Hippocampal formation (tissue), 2 donors: Measurements from ENCODE around the gene OTULIN.

Experiments
- DNase-seq, 2 donors: peaks; one replicate each; lab custom pipeline; 2025; lab: John Stamatoyannopoulos, UW

The OTULIN gene

GRCh38 chr5:14698495-14698894, 34.0 kb downstream of the OTULIN start:
- DNase-seq, result no peak

- no peak for DNase-seq
These were observed 34.6 kb downstream of the OTULIN start for GRCh38 chr5:14699159-14699558.

DNA sequence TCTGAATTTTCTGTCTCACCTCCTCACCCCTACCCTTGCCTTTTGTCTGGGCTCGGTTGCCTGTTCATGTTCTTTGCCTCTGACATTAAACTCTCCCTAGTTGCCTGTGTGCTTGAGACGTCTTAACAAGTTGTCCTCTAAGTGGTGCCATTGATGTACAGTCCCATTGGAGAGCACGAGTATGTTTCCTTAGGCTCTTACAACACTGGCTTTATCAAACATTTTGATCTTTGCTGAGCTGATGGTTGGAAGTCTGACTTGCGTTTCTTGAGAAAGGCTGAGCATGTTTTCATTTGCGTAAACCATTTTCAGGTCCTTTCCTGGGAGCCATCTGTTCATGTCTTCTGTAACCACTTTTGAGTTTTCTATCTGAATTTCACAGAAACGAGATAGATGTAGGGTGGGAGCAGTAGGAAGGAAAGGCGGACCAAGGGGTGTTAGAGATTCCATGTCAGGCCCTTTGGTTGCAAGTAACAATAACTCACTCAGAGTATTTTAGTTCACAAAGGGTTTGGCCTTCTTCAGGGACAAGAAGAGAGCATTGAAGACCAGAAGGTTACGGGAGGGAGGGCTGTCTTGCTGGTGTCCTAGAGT, 35.4 kb downstream of the OTULIN start:
- DNase-seq, result no peak

- DNase-seq, result no peak
These were observed 36.2 kb downstream of the OTULIN start for GRCh38 chr5:14700478-14701436.

- no peak for DNase-seq
These were observed 37.0 kb downstream of the OTULIN start for GRCh38 chr5:14701556-14701955.

- no peak for DNase-seq
These were observed 37.8 kb downstream of the OTULIN start for GRCh38 chr5:14702238-14702839.

DNA sequence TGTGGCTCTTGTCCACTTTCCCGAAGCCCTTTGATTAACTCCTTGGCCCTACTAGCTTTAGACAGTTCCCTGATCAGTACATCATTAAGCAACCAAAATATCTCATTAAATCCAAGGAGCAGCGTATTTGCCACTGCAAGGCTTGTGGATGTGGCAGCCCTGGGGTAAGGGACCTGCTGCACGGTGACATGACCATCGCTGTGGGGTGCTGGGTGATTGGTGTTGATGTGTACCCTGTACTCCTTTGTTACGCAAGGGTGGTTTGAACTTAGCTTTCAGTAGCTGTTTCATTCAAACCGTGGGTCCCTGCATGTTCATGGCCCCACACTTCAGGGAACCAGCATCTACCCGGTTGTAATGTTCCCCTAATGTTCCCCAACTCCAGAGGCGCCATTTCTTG, 41.0 kb downstream of the OTULIN start:
- no peak for DNase-seq

DNA sequence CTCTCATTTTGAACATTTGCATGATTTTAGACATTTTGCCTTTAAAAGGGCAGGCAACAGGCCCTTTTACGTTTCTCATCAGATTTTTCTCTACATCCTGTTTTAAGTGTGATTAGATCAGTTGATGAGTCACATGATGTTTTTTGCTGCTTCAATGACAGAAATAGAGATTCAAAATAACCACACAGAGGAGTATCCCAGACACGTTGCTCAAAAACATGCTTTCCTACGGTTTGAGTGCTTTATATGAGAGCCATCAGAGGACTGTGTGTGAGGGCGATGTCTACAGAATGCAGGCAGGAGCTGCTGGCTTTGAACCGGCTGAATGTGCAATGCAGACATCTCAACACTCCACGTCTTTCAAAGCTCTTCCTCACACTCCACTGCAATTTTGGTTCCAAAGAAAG, 42.1 kb downstream of the OTULIN start:
- no peak for DNase-seq

- no peak for DNase-seq
These were observed 43.4 kb downstream of the OTULIN start for GRCh38 chr5:14707811-14708390.

GRCh38 chr5:14708551-14708950, 44.0 kb downstream of the OTULIN start:
- DNase-seq, result no peak

DNA sequence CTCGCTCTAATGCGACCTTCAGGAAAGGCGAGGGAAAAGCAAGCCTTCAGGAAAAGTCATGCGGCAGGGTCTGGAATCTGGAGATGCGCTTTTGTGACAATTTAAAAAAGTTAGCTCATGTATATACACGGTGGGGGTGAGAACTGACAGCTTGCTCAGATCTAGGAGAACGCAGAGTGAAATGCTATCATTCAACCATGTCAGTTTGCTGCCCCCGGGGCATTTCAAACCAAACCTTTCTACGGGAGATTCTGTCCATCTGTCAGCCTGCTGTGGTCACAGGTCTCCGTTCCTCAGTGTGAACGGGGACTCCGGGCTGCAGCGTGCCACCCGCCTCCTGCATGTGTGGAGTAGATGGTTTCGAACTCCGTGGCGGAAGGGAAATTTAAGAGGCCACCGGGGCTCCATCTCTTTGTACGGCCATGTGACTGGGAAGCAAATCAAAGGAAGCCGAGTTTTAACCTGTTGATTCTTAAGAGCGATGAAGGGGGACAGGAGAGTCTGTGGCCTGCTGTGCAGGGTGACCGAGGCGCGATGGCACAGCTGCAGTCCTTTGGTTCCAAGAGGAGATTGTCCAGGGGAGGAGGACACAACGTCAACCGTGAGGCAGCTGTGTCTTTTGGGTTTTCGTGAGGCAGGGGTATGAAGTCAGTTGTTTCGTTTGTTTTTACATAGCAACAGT, 45.9 kb downstream of the OTULIN start:
- no peak for DNase-seq

DNA sequence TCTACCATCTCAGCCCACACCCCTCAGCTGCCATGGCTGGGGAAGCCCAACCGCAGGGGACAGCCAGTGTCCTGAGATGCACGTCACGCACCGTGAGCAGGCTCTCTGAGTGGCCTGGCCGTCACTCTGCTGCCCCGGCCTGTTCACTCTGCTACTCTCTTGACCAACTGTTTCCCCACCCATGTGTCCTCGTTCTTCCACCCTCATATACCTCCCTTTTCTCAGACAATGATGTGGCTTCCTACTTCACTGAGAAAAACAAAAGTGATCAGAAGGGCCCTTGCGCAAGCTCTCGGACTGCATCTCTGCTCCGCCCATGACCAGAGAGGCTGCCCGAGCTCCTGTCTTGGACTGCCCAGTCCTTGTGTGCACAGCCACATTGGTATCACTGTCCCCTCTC, 47.6 kb downstream of the OTULIN start:
- no peak for DNase-seq

- DNase-seq, result no peak
These were observed 48.1 kb downstream of the OTULIN start for GRCh38 chr5:14712666-14713065.

DNA sequence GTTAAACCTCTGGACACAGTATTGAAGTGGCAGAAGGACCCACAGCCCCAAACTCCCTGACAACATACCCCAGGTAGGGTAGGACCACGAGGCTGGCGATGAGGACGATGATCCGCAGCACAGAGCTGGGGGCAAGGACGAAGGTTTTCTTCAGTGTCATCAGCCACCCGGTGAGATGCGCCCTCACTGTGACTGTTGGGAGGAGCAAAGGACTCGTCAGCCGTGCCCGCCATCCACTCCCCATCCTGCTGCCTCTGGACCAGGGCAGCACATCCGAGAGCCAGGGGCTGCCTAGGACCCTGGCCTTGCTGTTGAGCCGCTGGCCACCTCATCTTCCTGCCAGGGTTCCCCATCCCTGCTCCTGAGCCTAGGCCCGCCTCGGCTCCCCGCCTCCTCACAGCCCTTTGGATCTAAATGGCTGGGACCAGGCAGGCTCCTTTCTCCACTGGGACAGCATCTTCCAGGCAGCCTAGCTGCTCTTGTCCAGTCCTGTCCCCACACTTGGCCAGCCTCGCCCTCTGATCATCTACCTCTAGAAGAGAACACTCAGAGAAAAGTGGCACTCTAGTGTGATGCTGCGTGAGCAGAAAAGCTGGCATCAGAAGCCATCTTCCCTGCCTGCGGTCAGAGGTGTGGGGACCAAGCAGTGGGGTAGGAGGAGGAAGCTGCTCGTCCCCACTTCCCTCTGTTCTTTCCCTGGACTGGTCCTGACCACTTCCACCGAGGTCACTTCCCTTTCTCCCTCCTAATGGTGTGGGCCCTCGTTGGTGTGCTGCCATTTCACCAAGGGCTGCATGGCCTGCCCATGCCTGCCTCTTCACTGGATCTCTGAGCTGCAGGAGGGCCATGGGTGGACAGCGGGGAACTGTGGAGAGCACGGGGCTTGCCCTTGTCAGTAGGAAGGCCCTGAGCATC, 49.2 kb downstream of the OTULIN start:
- no peak for DNase-seq

GRCh38 chr5:14714706-14715105, 50.2 kb downstream of the OTULIN start:
- DNase-seq, result no peak

DNA sequence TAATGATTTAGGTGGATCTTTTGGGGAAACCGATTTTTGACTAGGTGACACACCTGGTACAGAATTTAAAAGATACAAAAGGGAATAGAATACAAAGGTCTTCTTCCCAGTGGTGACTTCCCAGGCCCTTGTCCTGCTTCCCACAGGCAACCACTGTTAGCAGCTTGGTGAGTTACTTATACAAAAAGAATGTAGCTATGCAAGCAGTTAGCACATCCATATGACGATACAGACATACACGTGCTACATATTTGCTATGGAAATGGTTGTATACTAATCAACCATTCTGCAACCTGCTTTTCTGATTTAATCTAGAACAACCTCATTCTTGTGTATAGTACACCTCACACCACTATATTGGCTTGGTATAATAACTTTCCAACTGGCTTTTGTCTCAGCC, 51.0 kb downstream of the OTULIN start:
- DNase-seq, result no peak

- DNase-seq, result no peak
These were observed 52.5 kb downstream of the OTULIN start for GRCh38 chr5:14716755-14717752.

DNA sequence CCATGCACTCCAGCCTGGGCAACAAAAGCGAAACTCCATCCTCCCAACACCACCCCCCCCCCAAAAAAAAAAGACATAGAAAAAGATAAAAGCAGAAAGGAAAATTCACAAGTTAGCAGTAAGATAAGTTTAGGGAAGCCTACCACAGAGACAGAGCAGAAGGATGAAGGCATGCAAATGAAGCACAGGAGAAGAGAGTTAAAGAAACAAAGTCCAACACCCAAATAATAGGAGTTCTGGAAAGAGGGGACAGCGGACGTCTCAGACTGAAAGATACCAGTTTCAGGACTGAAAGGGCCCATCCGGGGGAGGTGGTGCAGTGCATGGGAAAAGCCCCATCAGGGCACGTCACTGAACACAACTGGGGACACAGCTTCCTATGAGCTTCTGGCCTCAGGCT, 54.3 kb downstream of the OTULIN start:
- DNase-seq, result no peak

DNA sequence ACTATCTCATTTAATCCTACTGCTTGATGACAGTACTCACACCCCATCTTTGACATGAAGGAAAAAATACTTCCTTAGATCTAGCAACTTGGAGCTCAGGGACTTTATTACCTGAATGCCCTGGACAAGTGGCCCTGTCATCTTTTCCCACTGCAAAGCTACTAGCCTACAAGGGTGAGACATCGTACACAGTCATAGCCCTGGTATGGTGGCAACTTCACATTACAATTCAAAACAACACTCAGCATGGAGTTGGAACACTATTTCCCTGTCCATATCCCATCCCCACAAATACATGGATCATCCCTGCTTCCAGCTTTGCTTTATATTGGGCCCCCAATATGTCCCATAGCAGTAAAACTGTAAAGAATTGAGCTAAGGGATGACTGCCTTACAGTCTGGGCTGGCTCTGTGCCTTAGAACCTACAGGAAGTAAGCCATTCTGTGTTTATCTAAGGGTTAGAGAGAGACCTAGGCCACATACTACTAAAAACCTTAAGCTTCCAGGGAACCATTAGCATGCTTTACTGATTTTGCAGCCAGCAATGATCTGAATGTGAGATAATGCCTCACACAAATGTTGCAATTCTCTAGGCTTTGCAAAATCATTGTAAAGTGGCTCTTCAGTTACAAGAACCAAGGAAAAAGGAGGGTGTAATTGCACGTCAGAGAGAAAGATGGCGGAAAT, 55.9 kb downstream of the OTULIN start:
- DNase-seq, result no peak
